DND-41 (cell line): ENCODE measurements around the gene MCF2L2.

ENCODE experiments used
- ATAC-seq: fragments of 200-7000 bp; cut with Tn5 transposase; 3 replicates; pipeline ENCODE4 v1.9.1; 2021; ENCODE audit warnings: low read depth; ENCODE audit not compliant: insufficient read depth
- DNase-seq: peaks from one replicate; pipeline ENCODE4 v3.0.0-alpha.2; 2020
- H2AFZ ChIP-seq: 2 replicates; pipeline ENCODE4 v1.6.0; 2012; ENCODE audit warnings: low read depth, low read length
- H3K27ac ChIP-seq: 2 replicates; pipeline ENCODE4 v1.5.1; 2012; ENCODE audit warnings: low read length, inconsistent platforms
- H3K27me3 ChIP-seq: fragments of 200-600 bp; sonication (generic); 2 replicates; pipeline ENCODE4 v1.6.0; 2012; ENCODE audit warnings: low read length, mild to moderate bottlenecking, inconsistent platforms; ENCODE audit not compliant: insufficient read depth, poor library complexity
- H3K36me3 ChIP-seq: 2 replicates; pipeline ENCODE4 v1.5.1; 2012; ENCODE audit warnings: low read length, inconsistent platforms; ENCODE audit not compliant: insufficient read depth
- H3K4me1 ChIP-seq: 2 replicates; pipeline ENCODE4 v1.5.1; 2012; ENCODE audit warnings: mild to moderate bottlenecking, low read length; ENCODE audit not compliant: insufficient read depth
- H3K4me2 ChIP-seq: 2 replicates; pipeline ENCODE4 v1.6.0; 2012; ENCODE audit warnings: mild to moderate bottlenecking, moderate library complexity, low read length, inconsistent platforms; ENCODE audit not compliant: insufficient read depth
- H3K4me3 ChIP-seq, 2 experiments: fragments of 200-600 bp in 1 of 2; shearing (Covaris generic) in 1 of 2; 2 replicates each; pipeline ENCODE4 v1.5.1; 2012 to 2016; ENCODE audit warnings: inconsistent platforms in 2 of 2, low read length in 2 of 2, mild to moderate bottlenecking in 2 of 2, low read depth in 1 of 2, moderate library complexity in 1 of 2
- H3K79me2 ChIP-seq: 2 replicates; pipeline ENCODE4 v1.6.0; 2012; ENCODE audit warnings: low read length, inconsistent platforms; ENCODE audit not compliant: insufficient read depth
- H3K9ac ChIP-seq: 2 replicates; pipeline ENCODE4 v1.6.0; 2012; ENCODE audit warnings: low read depth, mild to moderate bottlenecking, inconsistent platforms, low read length, moderate library complexity
- H3K9me3 ChIP-seq: 2 replicates; pipeline ENCODE4 v1.5.1; 2012; ENCODE audit warnings: low read length, moderate library complexity, mild to moderate bottlenecking, inconsistent platforms; ENCODE audit not compliant: insufficient read depth, severe bottlenecking
- H4K20me1 ChIP-seq: 2 replicates; pipeline ENCODE4 v1.6.0; 2012; ENCODE audit warnings: low read length; ENCODE audit not compliant: insufficient read depth
- EZH2 ChIP-seq: IDR thresholded peaks from 3 replicates; pipeline ENCODE4 v1.6.1; 2012; ENCODE audit warnings: borderline replicate concordance, low read depth, mild to moderate bottlenecking, moderate library complexity, low read length, inconsistent platforms; ENCODE audit not compliant: severe bottlenecking
- TF ChIP-seq, protein P1 (sequence below): IDR thresholded peaks from 2 replicates; pipeline ENCODE4 v1.5.1; 2012; ENCODE audit warnings: borderline replicate concordance, low read length, moderate library complexity, mild to moderate bottlenecking; ENCODE audit not compliant: poor library complexity, severe bottlenecking; ENCODE audit errors: extremely low read depth

Gene MCF2L2

DNA sequence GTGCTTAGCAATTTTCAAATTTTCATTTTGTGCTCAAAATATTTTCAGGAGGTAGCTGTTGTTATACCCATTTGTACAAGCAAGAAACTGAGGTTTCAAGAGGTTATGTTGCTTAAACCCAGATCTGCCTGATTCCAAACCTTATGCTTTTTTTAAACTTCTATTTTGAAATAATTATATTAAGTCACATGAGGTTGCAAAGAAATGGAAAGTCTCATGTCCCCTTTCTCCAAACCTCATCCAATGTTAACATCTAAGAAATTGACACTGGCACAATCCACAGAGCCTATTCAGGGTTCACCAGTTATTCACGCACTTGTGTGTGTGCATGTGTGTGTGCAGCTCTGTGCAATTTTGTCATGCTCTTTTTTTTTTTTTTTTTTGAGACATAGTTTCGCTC is 140.3 kb downstream of the MCF2L2 start:
- no peaks in the 10 kb centered on the region for H3K36me3 ChIP-seq
- no peaks in the 10 kb centered on the region for H3K27me3 ChIP-seq
- H3K4me1 ChIP-seq: peaks cover 15% of the 10 kb centered on the region
- no peaks in the 10 kb centered on the region for H3K9me3 ChIP-seq
- H3K4me3 ChIP-seq: no peak overlapping the region
- ATAC-seq (no peak), DNase-seq (no peak)
- H3K9ac ChIP-seq: no peak overlapping the region
- H3K27ac ChIP-seq: no peak overlapping the region
- H3K4me2 ChIP-seq: no peak overlapping the region
- H4K20me1 ChIP-seq: no peaks in the 10 kb centered on the region
- H2AFZ ChIP-seq: no peak overlapping the region
- TF ChIP-seq, protein P1, sequence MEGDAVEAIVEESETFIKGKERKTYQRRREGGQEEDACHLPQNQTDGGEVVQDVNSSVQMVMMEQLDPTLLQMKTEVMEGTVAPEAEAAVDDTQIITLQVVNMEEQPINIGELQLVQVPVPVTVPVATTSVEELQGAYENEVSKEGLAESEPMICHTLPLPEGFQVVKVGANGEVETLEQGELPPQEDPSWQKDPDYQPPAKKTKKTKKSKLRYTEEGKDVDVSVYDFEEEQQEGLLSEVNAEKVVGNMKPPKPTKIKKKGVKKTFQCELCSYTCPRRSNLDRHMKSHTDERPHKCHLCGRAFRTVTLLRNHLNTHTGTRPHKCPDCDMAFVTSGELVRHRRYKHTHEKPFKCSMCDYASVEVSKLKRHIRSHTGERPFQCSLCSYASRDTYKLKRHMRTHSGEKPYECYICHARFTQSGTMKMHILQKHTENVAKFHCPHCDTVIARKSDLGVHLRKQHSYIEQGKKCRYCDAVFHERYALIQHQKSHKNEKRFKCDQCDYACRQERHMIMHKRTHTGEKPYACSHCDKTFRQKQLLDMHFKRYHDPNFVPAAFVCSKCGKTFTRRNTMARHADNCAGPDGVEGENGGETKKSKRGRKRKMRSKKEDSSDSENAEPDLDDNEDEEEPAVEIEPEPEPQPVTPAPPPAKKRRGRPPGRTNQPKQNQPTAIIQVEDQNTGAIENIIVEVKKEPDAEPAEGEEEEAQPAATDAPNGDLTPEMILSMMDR: no peak
- no peak for TF ChIP-seq EZH2
- no peaks in the 10 kb centered on the region for H3K79me2 ChIP-seq

DNA sequence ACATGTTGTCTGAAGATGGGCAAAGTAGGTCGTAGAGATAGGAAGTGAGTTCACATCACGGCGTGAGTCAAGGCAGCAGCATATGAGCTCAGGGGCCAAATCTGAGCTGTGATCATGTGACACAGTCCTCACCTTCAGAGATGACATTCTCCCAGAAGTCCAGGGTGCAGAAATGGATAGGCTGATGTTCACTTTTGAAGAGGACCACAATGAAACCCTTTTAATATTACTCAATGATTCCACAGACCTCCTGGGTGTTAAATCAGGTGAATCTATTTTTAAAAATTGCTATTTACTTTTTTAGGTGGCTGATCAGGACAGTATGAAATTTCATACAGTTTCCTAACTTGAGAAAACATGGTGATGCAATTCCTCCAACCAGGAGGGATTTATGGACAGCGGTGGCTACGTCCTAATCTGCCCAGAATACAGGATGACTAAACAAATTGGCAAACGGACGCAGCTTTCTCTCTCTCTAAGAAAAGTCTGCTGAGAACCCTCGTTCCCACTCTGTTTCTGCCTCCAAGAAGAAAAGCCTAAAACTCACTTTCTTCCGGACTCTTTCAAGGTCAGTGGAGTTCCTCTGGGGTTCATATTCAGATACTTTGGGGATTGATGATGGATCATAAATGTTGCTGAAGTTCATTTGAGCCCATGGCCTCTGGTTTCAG is 141.0 kb downstream of the MCF2L2 start:
- Histone ChIP-seq H3K27ac (no peak overlapping the region), H3K4me2 (no peak overlapping the region), H3K4me1 (peaks cover 15% of the 10 kb centered on the region), H2AFZ (no peak overlapping the region), H3K4me3 (no peak overlapping the region), H3K36me3 (no peaks in the 10 kb centered on the region), H3K79me2 (no peaks in the 10 kb centered on the region), H3K9ac (no peak overlapping the region), H4K20me1 (no peaks in the 10 kb centered on the region), H3K27me3 (no peaks in the 10 kb centered on the region), H3K9me3 (no peaks in the 10 kb centered on the region)
- ATAC-seq (no peak), DNase-seq (no peak)
- TF ChIP-seq EZH2: no peak
- TF ChIP-seq, protein P1: no peak

DNA sequence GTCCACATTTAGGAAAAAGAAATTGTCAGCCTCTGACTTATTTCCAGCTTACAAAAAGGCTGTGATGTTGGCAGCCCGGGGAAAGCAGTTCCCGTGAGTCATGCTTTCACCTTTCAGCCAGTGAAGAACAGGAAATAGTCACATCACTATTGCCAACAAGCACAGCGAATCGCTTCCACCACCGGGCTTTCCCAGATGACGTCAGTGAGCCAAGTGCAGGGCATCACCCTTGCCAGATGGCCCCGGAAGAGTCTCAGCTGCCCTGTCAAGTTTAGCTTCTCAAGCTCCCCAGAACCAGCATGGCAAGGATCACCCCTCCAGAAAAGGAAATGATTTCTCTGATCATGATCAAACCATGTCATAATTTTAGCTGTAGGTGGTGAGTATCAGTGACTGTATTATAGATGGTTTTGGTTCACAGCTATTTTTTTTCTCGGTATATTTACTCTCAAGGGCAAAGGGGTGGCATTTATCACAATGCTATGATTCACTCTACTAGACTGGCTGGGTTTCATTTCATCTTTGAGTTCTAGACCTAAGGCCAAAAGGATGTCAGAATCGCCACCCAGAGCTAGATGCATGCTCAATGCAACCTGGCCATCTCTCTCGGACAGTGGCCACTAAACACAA is 142.5 kb downstream of the MCF2L2 start:
- DNase-seq (peak; percentile 87), ATAC-seq (peak; percentile 99)
- no peaks in the 10 kb centered on the region for H3K9me3 ChIP-seq
- no peaks in the 10 kb centered on the region for H3K27me3 ChIP-seq
- H3K4me2 ChIP-seq: peak overlapping the region; percentile 62
- H3K9ac ChIP-seq: peak overlapping the region; percentile 17; the same call in 1 of the 2 replicates
- no peaks in the 10 kb centered on the region for H4K20me1 ChIP-seq
- H3K36me3 ChIP-seq: no peaks in the 10 kb centered on the region
- peak overlapping the region; percentile 77 for H2AFZ ChIP-seq
- H3K4me1 ChIP-seq: peaks cover 15% of the 10 kb centered on the region
- peak overlapping the region in 1 of 2 experiments; percentile 41; a peak in 2 of 4 replicates for H3K4me3 ChIP-seq
- H3K27ac ChIP-seq: 0 out of 2 replicates have a peak overlapping the region, but pooled peaks have one; percentile 17
- H3K79me2 ChIP-seq: no peaks in the 10 kb centered on the region
- TF ChIP-seq, protein P1: no peak
